Body of pancreas (tissue), 4 donors: ENCODE data around the gene CFAP299. TPM values are rescaled to one million over a fixed set of nuclear protein-coding genes. Genes with fewer than 3 reads are reported as not detected.
"Not testable (repeated sequence)": the region's sequence is repeated elsewhere in the genome, so short reads cannot be mapped to it uniquely, and the experiment has no call there.

Source experiments
- ATAC-seq: fragments of 150-250 bp; one replicate; pipeline ENCODE4 v1.9.1; 2016
- DNase-seq, 4 donors: peaks; one replicate each; pipeline ENCODE4 v3.0.0-alpha.2; 2019
- H3K27ac ChIP-seq, 4 donors: fragments of 200-600 bp; sonication (generic); 1 replicate in 3 of 4; 2 replicates in 1 of 4; pipeline versions ENCODE4 v1.5.1 to v1.6.1; 2016 to 2019; ENCODE audit warnings: mild to moderate bottlenecking in 1 of 4, mixed read lengths in 1 of 4, moderate library complexity in 1 of 4
- H3K27me3 ChIP-seq, 2 donors: fragments of 200-600 bp; sonication (generic); one replicate each; pipeline ENCODE4 v1.6.0; 2016; ENCODE audit warnings: mild to moderate bottlenecking in 1 of 2
- H3K36me3 ChIP-seq, 2 donors: fragments of 200-600 bp; sonication (generic); replicated peaks in 1 of 2; 2 replicates each; pipeline ENCODE4 v1.5.1; 2016; ENCODE audit warnings: low read depth in 2 of 2; ENCODE audit not compliant: insufficient read depth in 1 of 2
- H3K4me1 ChIP-seq: fragments of 200-600 bp; sonication (generic); one replicate; pipeline ENCODE4 v1.6.0; 2016
- H3K4me3 ChIP-seq, 2 donors: fragments of 200-600 bp; sonication (generic); 1 replicate in 1 of 2; 2 replicates in 1 of 2; pipeline ENCODE4 v1.5.1; 2016 to 2019
- H3K9me3 ChIP-seq, 3 donors: fragments of 200-600 bp; sonication (generic); 1 replicate in 2 of 3; 2 replicates in 1 of 3; pipeline ENCODE4 v1.5.1; 2016
- CTCF ChIP-seq, 7 experiments: fragments of 450-650 bp in 4 of 7; fragments of 200-600 bp in 3 of 7; sonication (generic) in 3 of 7; IDR thresholded peaks; one replicate each; pipeline ENCODE4 v1.5.1; 2016 to 2019; ENCODE audit warnings: antibody characterized with exemption in 7 of 7
- POLR2A ChIP-seq, 3 donors: fragments of 450-650 bp; IDR thresholded peaks; one replicate each; pipeline ENCODE4 v1.6.1; 2016; ENCODE audit warnings: antibody characterized with exemption in 3 of 3, mild to moderate bottlenecking in 2 of 3
- WGBS, 2 donors: methylation state at CpG; one replicate each; pipeline ENCODE4 v1.1.5; 2017; 5-methylcytosine and 5-hydroxymethylcytosine counted together
- intact Hi-C: fragments of 100-400 bp; cut with DNase I; formaldehyde crosslinking; loops from one replicate; pipeline ENCODE4 v1.15.1; 2023
- total RNA-seq, 2 donors: library from RNA; depleted of rRNA; stranded (reverse); fragments of >200 nt; gene quantifications; one replicate each; pipeline ENCODE4 v1.1.0, GENCODE V29; 2016

CFAP299 gene
- total RNA-seq, 2 donors from 2014 or later: not detected

GRCh38 chr4:80790152-80790551 lies 454.6 kb downstream of the CFAP299 start:
- intact Hi-C loops: no loop called here
- Histone ChIP-seq H3K4me1 (no peaks in the 10 kb centered on the region), H3K36me3 (no peaks in the 10 kb centered on the region), H3K27ac (no peak overlapping the region), H3K9me3 (no peaks in the 10 kb centered on the region), H3K27me3 (no peaks in the 10 kb centered on the region), H3K4me3 (no peak overlapping the region)
- ATAC-seq (no peak), DNase-seq (no peak)
- TF ChIP-seq POLR2A (IDR thresholded peaks at IDR 0.05): no peak
- no peak for TF ChIP-seq CTCF (IDR thresholded peaks at IDR 0.05)
- WGBS, 2 donors: 67 to 75% methylated on average over 3 of the region's 3 CpGs

GRCh38 chr4:80793660-80794059 lies 458.1 kb downstream of the CFAP299 start:
- not testable (repeated sequence) for H3K27ac ChIP-seq
- 29 to 42% methylated on average over 1 of the region's 1 CpG for WGBS, 2 donors

GRCh38 chr4:80798082-80798481 lies 462.6 kb downstream of the CFAP299 start:
- DNase-seq (no peak), ATAC-seq (no peak)
- Histone ChIP-seq H3K4me1 (no peaks in the 10 kb centered on the region), H3K9me3 (peaks cover 0 to 9% (median 0%) of the 10 kb centered on the region in 3 donors), H3K4me3 (no peak overlapping the region), H3K27ac (no peak overlapping the region), H3K27me3 (no peaks in the 10 kb centered on the region), H3K36me3 (no peaks in the 10 kb centered on the region)
- TF ChIP-seq POLR2A (IDR thresholded peaks at IDR 0.05): no peak
- no peak for TF ChIP-seq CTCF (IDR thresholded peaks at IDR 0.05)
- WGBS, 2 donors: 81 to 93% methylated on average over 1 of the region's 1 CpG
- intact Hi-C loops: no loop called here

More at GRCh38 chr4:80793660-80794059, 458.1 kb downstream of the CFAP299 start:
- H3K9me3 ChIP-seq, H3K4me3 ChIP-seq, ATAC-seq, H3K36me3 ChIP-seq, H3K4me1 ChIP-seq, intact Hi-C loops, DNase-seq, H3K27me3 ChIP-seq: not testable (repeated sequence)

DNA sequence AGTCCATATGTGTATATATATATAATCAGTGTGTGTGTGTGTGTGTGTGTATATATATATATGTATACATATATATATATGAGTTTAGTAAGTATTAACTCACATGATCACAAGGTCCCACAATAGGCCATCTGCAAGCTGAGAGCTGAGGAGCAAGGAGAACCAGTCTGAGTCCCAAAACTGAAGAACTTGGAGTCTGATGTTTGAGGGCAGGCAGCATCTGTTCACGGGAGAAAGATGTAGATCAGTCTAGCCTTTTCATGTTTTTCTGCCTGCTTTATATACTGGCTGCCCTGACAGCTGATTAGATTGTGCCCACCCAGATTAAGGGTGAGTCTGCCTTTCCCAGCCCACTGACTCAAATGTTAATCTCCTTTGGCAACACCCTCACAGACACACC lies 465.2 kb downstream of the CFAP299 start:
- 88 to 100% methylated on average over 1 of the region's 1 CpG for WGBS, 2 donors
- H3K27me3 ChIP-seq, H3K27ac ChIP-seq, DNase-seq, H3K36me3 ChIP-seq, intact Hi-C loops, ATAC-seq, H3K4me1 ChIP-seq, H3K9me3 ChIP-seq, H3K4me3 ChIP-seq: not testable (repeated sequence)

DNA sequence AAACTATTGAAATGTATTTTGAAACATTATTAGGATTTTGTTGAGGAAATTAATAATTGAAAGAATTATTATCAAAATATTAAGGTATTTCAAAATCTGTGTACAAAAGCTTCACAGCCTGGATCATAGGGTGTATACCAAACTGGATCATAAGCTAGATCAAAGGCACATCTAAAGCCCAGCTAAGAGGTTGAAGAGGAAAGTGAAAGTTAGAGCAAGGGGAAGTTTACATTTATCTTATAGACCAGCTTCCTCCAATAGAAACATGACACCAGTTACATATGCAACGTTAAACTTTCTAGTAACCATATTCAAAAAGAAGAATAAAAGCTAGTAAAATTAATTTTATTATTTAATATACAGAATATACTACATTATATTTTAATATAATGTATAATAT lies 467.8 kb downstream of the CFAP299 start:
- ATAC-seq (no peak), DNase-seq (no peak)
- H3K4me3 ChIP-seq: no peak overlapping the region
- no peaks in the 10 kb centered on the region for H3K27me3 ChIP-seq
- H3K9me3 ChIP-seq: peaks cover 0 to under 1% (median 0%) of the 10 kb centered on the region in 3 donors
- H3K4me1 ChIP-seq: no peaks in the 10 kb centered on the region
- TF ChIP-seq CTCF (IDR thresholded peaks at IDR 0.05): no peak
- H3K36me3 ChIP-seq: no peaks in the 10 kb centered on the region
- 29 to 54% methylated on average over 1 of the region's 1 CpG for WGBS, 2 donors
- intact Hi-C loops: no loop called here
- no peak overlapping the region for H3K27ac ChIP-seq

- no peak for DNase-seq
- H3K36me3 ChIP-seq: no peaks in the 10 kb centered on the region
- intact Hi-C loops: no loop called here
- H3K27ac ChIP-seq: no peak overlapping the region
- H3K4me1 ChIP-seq: no peaks in the 10 kb centered on the region
- H3K4me3 ChIP-seq: no peak overlapping the region
- H3K9me3 ChIP-seq: no peaks in the 10 kb centered on the region
- WGBS, 2 donors: 46 to 53% methylated on average over 1 of the region's 1 CpG
- ATAC-seq: no peak
- TF ChIP-seq CTCF (IDR thresholded peaks at IDR 0.05) (no peak), POLR2A (IDR thresholded peaks at IDR 0.05) (no peak)
- H3K27me3 ChIP-seq: no peaks in the 10 kb centered on the region
Observed at GRCh38 chr4:80806472-80806871, 470.9 kb downstream of the CFAP299 start.
